Thoracic aorta (tissue), 2 donors: ENCODE results near the gene NFKBIE. TPM values are rescaled to one million over a fixed set of nuclear protein-coding genes. Genes with fewer than 3 reads are reported as not detected.

Experiments used
- ATAC-seq: fragments of 150-250 bp; one replicate; pipeline ENCODE4 v1.8.0; 2017; ENCODE audit warnings: low read depth; ENCODE audit not compliant: insufficient number of reproducible peaks, low FRiP score
- DNase-seq: peaks from one replicate; pipeline ENCODE4 v3.0.0-alpha.2; 2020; ENCODE audit warnings: low spot score
- H3K27ac ChIP-seq, 2 donors: fragments of 200-600 bp; sonication (generic); 1 replicate in 1 of 2; 2 replicates in 1 of 2; pipeline ENCODE4 v1.5.1; 2016; ENCODE audit warnings: mild to moderate bottlenecking in 2 of 2, moderate library complexity in 2 of 2
- H3K27me3 ChIP-seq: fragments of 200-600 bp; sonication (generic); replicated peaks from 2 replicates; pipeline ENCODE4 v1.6.0; 2016; ENCODE audit warnings: mild to moderate bottlenecking; ENCODE audit not compliant: insufficient read depth
- H3K36me3 ChIP-seq: fragments of 200-600 bp; sonication (generic); one replicate; pipeline ENCODE4 v1.5.1; 2016
- H3K4me1 ChIP-seq, 2 donors: fragments of 200-600 bp; sonication (generic); 1 replicate in 1 of 2; 2 replicates in 1 of 2; pipeline versions ENCODE4 v1.5.1 to v1.6.0; 2016; ENCODE audit warnings: low read depth in 2 of 2, mild to moderate bottlenecking in 1 of 2; ENCODE audit not compliant: control insufficient read depth in 1 of 2
- H3K4me3 ChIP-seq: fragments of 200-600 bp; sonication (generic); 2 replicates; pipeline ENCODE4 v1.5.1; 2016; ENCODE audit warnings: mild to moderate bottlenecking
- H3K9me3 ChIP-seq: fragments of 200-600 bp; sonication (generic); 2 replicates; pipeline ENCODE4 v1.5.1; 2016
- CTCF ChIP-seq: fragments of 200-600 bp; sonication (generic); IDR thresholded peaks from one replicate; pipeline ENCODE4 v1.5.1; 2019; ENCODE audit warnings: antibody characterized with exemption
- total RNA-seq, 2 donors: library from RNA; depleted of rRNA; stranded (reverse); fragments of >200 nt; gene quantifications; one replicate each; pipeline versions ENCODE4 v1.1.0 to v1.2.3, GENCODE V29; 2016

The NFKBIE gene
- total RNA-seq, 2 donors from 2014 or later = 5.5 to 10.6 TPM

GRCh38 chr6:44305200-44305725 lies 39.9 kb upstream of the NFKBIE start:
- Histone ChIP-seq H3K36me3 (peaks cover 54% of the 10 kb centered on the region), H3K4me1 (no peaks in the 10 kb centered on the region), H3K4me3 (no peak overlapping the region), H3K27me3 (no peaks in the 10 kb centered on the region), H3K9me3 (no peaks in the 10 kb centered on the region), H3K27ac (no peak overlapping the region)
- TF ChIP-seq CTCF = no peak
- DNase-seq (no peak), ATAC-seq (no peak)

GRCh38 chr6:44304282-44305199 lies 39.2 kb upstream of the NFKBIE start:
- DNase-seq (no peak), ATAC-seq (no peak)
- no peak overlapping the region for H3K27ac ChIP-seq
- peaks cover 50% of the 10 kb centered on the region for H3K36me3 ChIP-seq
- no peak overlapping the region for H3K4me3 ChIP-seq
- no peaks in the 10 kb centered on the region for H3K4me1 ChIP-seq
- no peaks in the 10 kb centered on the region for H3K27me3 ChIP-seq
- peak; percentile 70 for TF ChIP-seq CTCF
- no peaks in the 10 kb centered on the region for H3K9me3 ChIP-seq

- H3K36me3 ChIP-seq = peaks cover 50% of the 10 kb centered on the region
- H3K9me3 ChIP-seq = no peaks in the 10 kb centered on the region
- no peak overlapping the region for H3K27ac ChIP-seq
- no peak for ATAC-seq
- DNase-seq = no peak
- no peaks in the 10 kb centered on the region for H3K4me1 ChIP-seq
- TF ChIP-seq CTCF = no peak
- H3K27me3 ChIP-seq = no peaks in the 10 kb centered on the region
- H3K4me3 ChIP-seq = no peak overlapping the region
Observed at GRCh38 chr6:44303842-44304241, 38.5 kb upstream of the NFKBIE start.

- H3K36me3 ChIP-seq = peaks cover 50% of the 10 kb centered on the region
- no peak for TF ChIP-seq CTCF
- DNase-seq (no peak), ATAC-seq (no peak)
- no peak overlapping the region for H3K4me3 ChIP-seq
- peaks cover under 1 to 3% of the 10 kb centered on the region in 2 donors for H3K4me1 ChIP-seq
- H3K9me3 ChIP-seq = no peaks in the 10 kb centered on the region
- H3K27me3 ChIP-seq = no peaks in the 10 kb centered on the region
- H3K27ac ChIP-seq = no peak overlapping the region
Observed at GRCh38 chr6:44302856-44303255, 37.5 kb upstream of the NFKBIE start.

- no peak for DNase-seq
- H3K4me1 ChIP-seq = peaks cover 10 to 12% of the 10 kb centered on the region in 2 donors
- TF ChIP-seq CTCF = no peak
- H3K36me3 ChIP-seq = peaks cover 50% of the 10 kb centered on the region
- ATAC-seq = no peak
- no peak overlapping the region for H3K4me3 ChIP-seq
- H3K27me3 ChIP-seq = no peaks in the 10 kb centered on the region
- H3K9me3 ChIP-seq = no peaks in the 10 kb centered on the region
- no peak overlapping the region for H3K27ac ChIP-seq
Observed at GRCh38 chr6:44301782-44302564, 36.6 kb upstream of the NFKBIE start.
